ENCODE measurements around the gene TRAPPC12. TPM values are rescaled to one million over a fixed set of nuclear protein-coding genes. Genes with fewer than 3 reads are reported as not detected.

The TRAPPC12 gene
- total RNA-seq, 1 experiment from 2014 or later, result 86.0 TPM

- H3K4me3 Mint-ChIP-seq, result no peak overlapping the region
- no CpG with 5 or more reads among the region's 14 CpGs for WGBS (ENCODE audit: extremely low coverage, insufficient read length, low lambda C conversion rate)
Observed at GRCh38 chr2:3476321-3476984, 97.0 kb downstream of the TRAPPC12 start.

More at GRCh38 chr2:3476321-3476984, 97.0 kb downstream of the TRAPPC12 start:
- no peak overlapping the region for H3K4ac ChIP-seq (ENCODE audit: low read depth, low read length)
- no peaks in the 10 kb centered on the region for H3K23me2 ChIP-seq (ENCODE audit: insufficient read length, low read depth, low read length, poor library complexity, severe bottlenecking)
- no peak overlapping the region; the same call in 1 of the 2 replicates for H3K14ac ChIP-seq (ENCODE audit: insufficient read depth, low read length)
- no peak overlapping the region for H2BK20ac ChIP-seq (ENCODE audit: low read depth, low read length, poor library complexity, severe bottlenecking)
- TF ChIP-seq CTCF (conservative IDR thresholded peaks at IDR 0.05), result no peak
- H3K79me2 ChIP-seq (ENCODE audit: insufficient read depth, low read length), result no peaks in the 10 kb centered on the region
- H3K9ac ChIP-seq (ENCODE audit: extremely low read depth, insufficient read length, low read length), result no peak overlapping the region
- H3K56ac ChIP-seq (ENCODE audit: insufficient read length, low read depth, low read length), result no peak overlapping the region
- H2BK12ac ChIP-seq (ENCODE audit: insufficient read length, low read depth, low read length), result no peak overlapping the region
- DNase-seq, result no peak
- H4K8ac ChIP-seq (replicated peaks; ENCODE audit: insufficient read length, low read depth, low read length), result no peak overlapping the region
- no peak overlapping the region for H4K91ac ChIP-seq (ENCODE audit: insufficient read length, low read depth, low read length)
- peak overlapping the region in 1 of 3 experiments; percentile 82; a peak in 1 of 7 replicates for H3K27ac Mint-ChIP-seq
- no peaks in the 10 kb centered on the region for H3K9me3 Mint-ChIP-seq
- no peaks in the 10 kb centered on the region for H3K27me3 ChIP-seq (ENCODE audit: insufficient read depth, low read length)
- no peak overlapping the region for H2AK5ac ChIP-seq (ENCODE audit: insufficient read length, low read length)
- H4K5ac ChIP-seq (ENCODE audit: insufficient read length, low read depth, low read length), result no peak overlapping the region
- no peaks in the 10 kb centered on the region for H3K4me1 ChIP-seq (ENCODE audit: insufficient read depth, low read length)
- H2AFZ ChIP-seq (ENCODE audit: low read length), result no peak overlapping the region
- H2BK5ac ChIP-seq (ENCODE audit: insufficient read length, low read length), result no peak overlapping the region
- no peak overlapping the region for H3T11ph ChIP-seq (ENCODE audit: low read length)
- H3K27ac ChIP-seq (ENCODE audit: insufficient read length, low read depth, low read length), result no peak overlapping the region
- H3K9me3 ChIP-seq (ENCODE audit: control insufficient read depth, low read depth, low read length), result no peaks in the 10 kb centered on the region
- H3K27me3 Mint-ChIP-seq (ENCODE audit: low read depth), result no peaks in the 10 kb centered on the region
- H3K79me1 ChIP-seq (ENCODE audit: insufficient read depth, low read depth, low read length, poor library complexity, severe bottlenecking), result no peaks in the 10 kb centered on the region
- H3K4me1 Mint-ChIP-seq, result peaks cover 9 to 13% of the 10 kb centered on the region in 2 experiments
- no peak overlapping the region for H3K4me2 ChIP-seq (ENCODE audit: insufficient read depth, insufficient read length, low read length)
- no peaks in the 10 kb centered on the region for H4K20me1 ChIP-seq (ENCODE audit: control insufficient read depth, insufficient read depth, insufficient read length)
- H3K23ac ChIP-seq (ENCODE audit: insufficient read length, low read depth, low read length), result no peak overlapping the region
- peaks cover 3 to 38% (median 22%) of the 10 kb centered on the region in 3 experiments; a peak in 6 of 7 replicates for H3K36me3 Mint-ChIP-seq (ENCODE audit: insufficient read depth in 1 of 3, low read depth in 3 of 3)
- H3K18ac ChIP-seq (ENCODE audit: insufficient read length, low read depth, low read length), result no peak overlapping the region
- no peak overlapping the region for H2BK120ac ChIP-seq (ENCODE audit: low read depth, low read length, poor library complexity, severe bottlenecking)
- H2BK15ac ChIP-seq (ENCODE audit: low read depth, low read length), result no peak overlapping the region

Measured in H9 (cell line).